Naive thymus-derived CD4-positive, alpha-beta T cell (primary cell): ENCODE measurements around the gene OTULIN. TPM values are rescaled to one million over a fixed set of nuclear protein-coding genes. Genes with fewer than 3 reads are reported as not detected.

ENCODE experiments used
- ATAC-seq: fragments of 150-1000 bp; cut with Tn5 transposase; 2 replicates; pipeline ENCODE4 v1.10.0; 2021; ENCODE audit warnings: mild to moderate bottlenecking, moderate library complexity
- CTCF ChIA-PET: fragments of 350-600 bp; sonication (Branson Sonifier 250); formaldehyde crosslinking; loops from one replicate; lab custom pipeline; 2021; ENCODE audit warnings: antibody characterized with exemption; lab: Charles Lee
- POLR2A ChIA-PET: fragments of 350-600 bp; sonication (Branson Sonifier 250); formaldehyde crosslinking; loops from one replicate; lab custom pipeline; 2021; ENCODE audit warnings: antibody characterized with exemption, inconsistent platforms; lab: Charles Lee
- DNase-seq, 9 donors: peaks; one replicate each; pipeline versions ENCODE4 v3.0.0 to v3.0.0-alpha.2; 2020 to 2022; ENCODE audit warnings: mixed read lengths in 1 of 9
- H3K27ac ChIP-seq: one replicate; pipeline ENCODE4 v1.7.0; 2013; ENCODE audit warnings: mild to moderate bottlenecking, low read depth, low read length, moderate library complexity
- H3K27me3 ChIP-seq, 2 donors: one replicate each; pipeline ENCODE4 v1.7.0; 2013; ENCODE audit warnings: low read length in 2 of 2, mild to moderate bottlenecking in 2 of 2, moderate library complexity in 2 of 2; ENCODE audit not compliant: control insufficient read depth in 2 of 2, insufficient read depth in 2 of 2
- H3K36me3 ChIP-seq, 3 experiments: 1 replicate in 2 of 3; 2 replicates in 1 of 3; pipeline ENCODE4 v1.7.0; 2013; ENCODE audit warnings: low read length in 3 of 3, mild to moderate bottlenecking in 3 of 3, moderate library complexity in 1 of 3; ENCODE audit not compliant: insufficient read depth in 3 of 3, control insufficient read depth in 2 of 3
- H3K4me1 ChIP-seq, 2 donors: one replicate each; pipeline ENCODE4 v1.7.0; 2013; ENCODE audit warnings: low read length in 2 of 2, mild to moderate bottlenecking in 2 of 2, moderate library complexity in 1 of 2; ENCODE audit not compliant: control insufficient read depth in 2 of 2, insufficient read depth in 2 of 2
- H3K4me3 ChIP-seq: 2 replicates; pipeline ENCODE4 v1.7.0; 2013; ENCODE audit warnings: mild to moderate bottlenecking, low read length
- H3K9me3 ChIP-seq, 3 experiments: 1 replicate in 2 of 3; 2 replicates in 1 of 3; pipeline ENCODE4 v1.7.0; 2013; ENCODE audit warnings: low read length in 3 of 3; ENCODE audit not compliant: control insufficient read depth in 2 of 3
- H3K27ac Mint-ChIP-seq, 9 donors: one replicate each; pipeline ENCODE4 v1.8.0; 2020 to 2022; ENCODE audit warnings: mixed read lengths in 9 of 9, mild to moderate bottlenecking in 8 of 9, moderate library complexity in 5 of 9, inconsistent platforms in 2 of 9
- H3K27me3 Mint-ChIP-seq, 5 donors: one replicate each; pipeline ENCODE4 v1.8.0; 2021 to 2022; ENCODE audit warnings: mixed read lengths in 5 of 5, mild to moderate bottlenecking in 1 of 5
- H3K36me3 Mint-ChIP-seq, 5 donors: one replicate each; pipeline ENCODE4 v1.8.0; 2020 to 2022; ENCODE audit warnings: mixed read lengths in 5 of 5, mild to moderate bottlenecking in 3 of 5, inconsistent platforms in 1 of 5
- H3K4me1 Mint-ChIP-seq, 7 donors: one replicate each; pipeline ENCODE4 v1.8.0; 2020 to 2022; ENCODE audit warnings: mixed read lengths in 7 of 7, mild to moderate bottlenecking in 3 of 7, inconsistent platforms in 1 of 7
- H3K4me3 Mint-ChIP-seq, 10 donors: one replicate each; pipeline ENCODE4 v1.8.0; 2020 to 2022; ENCODE audit warnings: mild to moderate bottlenecking in 10 of 10, mixed read lengths in 10 of 10, moderate library complexity in 6 of 10, inconsistent platforms in 2 of 10
- H3K9me3 Mint-ChIP-seq, 11 donors: one replicate each; pipeline ENCODE4 v1.8.0; 2020 to 2022; ENCODE audit warnings: mixed read lengths in 11 of 11, mild to moderate bottlenecking in 4 of 11, inconsistent platforms in 1 of 11, moderate library complexity in 1 of 11
- intact Hi-C, 2 donors: fragments of 100-400 bp; cut with micrococcal nuclease; formaldehyde crosslinking; loops; one replicate each; pipeline ENCODE4 v1.15.1; 2023
- polyA plus RNA-seq, 2 donors: library from polyadenylated mRNA; unstranded; fragments of 300-500 nt; fragmentation: Illumina TruSeq; gene quantifications; one replicate each; pipeline ENCODE4 v1.2.3, GENCODE V29; 2021
- total RNA-seq, 6 experiments: library from RNA in 5 of 6; stranded (reverse) in 5 of 6; gene quantifications; 1 replicate in 5 of 6; 2 replicates in 1 of 6; pipeline ENCODE4 v1.2.3 and lab custom pipeline; 2021 to 2026

The OTULIN gene
- total and polyA plus RNA-seq, 7 experiments from 2014 or later: 12.1 to 66.9 (median 57.1) TPM

- POLR2A ChIA-PET: interaction anchor here (0.5 kb wide), 1 partner anchor 53 kb away, joined by 3 read pairs; no protein-coding TSS in a partner anchor
- DNase-seq (no peak), ATAC-seq (no peak)
- Mint-ChIP-seq H3K36me3 (peaks cover 25 to 76% (median 43%) of the 10 kb centered on the region in 5 donors), H3K4me3 (no peak overlapping the region), H3K9me3 (peaks cover 0 to 4% (median 0%) of the 10 kb centered on the region in 11 donors), H3K27me3 (no peaks in the 10 kb centered on the region), H3K27ac (peak overlapping the region; percentile 45 to 100 (median 90)), H3K4me1 (peaks cover 22 to 52% (median 38%) of the 10 kb centered on the region in 7 donors)
- H3K27ac ChIP-seq: no peak overlapping the region
- H3K36me3 ChIP-seq: peaks cover 0 to 66% (median 18%) of the 10 kb centered on the region in 3 experiments
- H3K4me1 ChIP-seq: peaks cover 16 to 24% of the 10 kb centered on the region in 2 donors
- no peaks in the 10 kb centered on the region for H3K9me3 ChIP-seq
- no peak overlapping the region for H3K4me3 ChIP-seq
- no peaks in the 10 kb centered on the region for H3K27me3 ChIP-seq
- CTCF ChIA-PET: interaction anchor here (0.7 kb wide), 1 partner anchor 15 kb away, joined by 5 read pairs; no protein-coding TSS in a partner anchor
- intact Hi-C loops: no loop called here
These were observed 47.6 kb downstream of the OTULIN start for GRCh38 chr5:14712131-14712530.

- Histone ChIP-seq H3K36me3 (peaks cover 0 to 70% (median 20%) of the 10 kb centered on the region in 3 experiments), H3K27ac (no peak overlapping the region), H3K27me3 (no peaks in the 10 kb centered on the region), H3K4me3 (no peak overlapping the region), H3K4me1 (peaks cover 10 to 19% of the 10 kb centered on the region in 2 donors), H3K9me3 (no peaks in the 10 kb centered on the region)
- Mint-ChIP-seq H3K27ac (peak overlapping the region in 6 of 9 donors; percentile 86 to 100 (median 98)), H3K4me3 (no peak overlapping the region), H3K27me3 (no peaks in the 10 kb centered on the region), H3K4me1 (peaks cover 21 to 49% (median 39%) of the 10 kb centered on the region in 7 donors), H3K9me3 (peaks cover 0 to 4% (median 0%) of the 10 kb centered on the region in 11 donors), H3K36me3 (peaks cover 25 to 79% (median 45%) of the 10 kb centered on the region in 5 donors)
- intact Hi-C loops: no loop called here
- POLR2A ChIA-PET: interaction anchor here (1.2 kb wide), 1 partner anchor 14 kb away, joined by 3 read pairs; no protein-coding TSS in a partner anchor
- CTCF ChIA-PET: no interaction called here
- ATAC-seq (no peak), DNase-seq (no peak)
These were observed 48.1 kb downstream of the OTULIN start for GRCh38 chr5:14712666-14713065.

- Mint-ChIP-seq H3K27ac (peak overlapping the region; percentile 61 to 83 (median 73)), H3K36me3 (peaks cover 25 to 79% (median 37%) of the 10 kb centered on the region in 5 donors), H3K9me3 (peaks cover 0 to 4% (median 0%) of the 10 kb centered on the region in 11 donors), H3K4me1 (peaks cover 13 to 44% (median 31%) of the 10 kb centered on the region in 7 donors), H3K27me3 (no peaks in the 10 kb centered on the region), H3K4me3 (no peak overlapping the region)
- Histone ChIP-seq H3K9me3 (no peaks in the 10 kb centered on the region), H3K36me3 (peaks cover 0 to 70% (median 20%) of the 10 kb centered on the region in 3 experiments), H3K27ac (peak overlapping the region; percentile 27), H3K4me3 (no peak overlapping the region), H3K27me3 (no peaks in the 10 kb centered on the region), H3K4me1 (peaks cover under 1 to 8% of the 10 kb centered on the region in 2 donors)
- POLR2A ChIA-PET: interaction anchor here (0.5 to 1.4 kb wide), 3 partner anchors 8 to 53 kb away, joined by 3 to 4 read pairs (median 3); no protein-coding TSS in a partner anchor
- DNase-seq: no peak
- no peak for ATAC-seq
- CTCF ChIA-PET: interaction anchor here (0.6 to 0.9 kb wide), 2 partner anchors 11 to 28 kb away, joined by 3 read pairs; no protein-coding TSS in a partner anchor
- intact Hi-C loops: no loop called here
These were observed 49.2 kb downstream of the OTULIN start for GRCh38 chr5:14713476-14714390.

GRCh38 chr5:14714706-14715105 lies 50.2 kb downstream of the OTULIN start:
- Histone ChIP-seq H3K36me3 (peaks cover 0 to 70% (median 20%) of the 10 kb centered on the region in 3 experiments), H3K4me3 (no peak overlapping the region), H3K4me1 (no peaks in the 10 kb centered on the region), H3K27ac (no peak overlapping the region), H3K9me3 (no peaks in the 10 kb centered on the region), H3K27me3 (no peaks in the 10 kb centered on the region)
- peak overlapping the region in 7 of 9 donors; percentile 61 to 81 (median 75) for H3K27ac Mint-ChIP-seq
- H3K9me3 Mint-ChIP-seq: peaks cover 0 to 2% (median 0%) of the 10 kb centered on the region in 11 donors
- no peaks in the 10 kb centered on the region for H3K27me3 Mint-ChIP-seq
- DNase-seq (no peak), ATAC-seq (no peak)
- H3K4me1 Mint-ChIP-seq: peaks cover 11 to 45% (median 35%) of the 10 kb centered on the region in 7 donors
- H3K36me3 Mint-ChIP-seq: peaks cover 20 to 76% (median 36%) of the 10 kb centered on the region in 5 donors
- POLR2A ChIA-PET: interaction anchor here (1.4 kb wide), 1 partner anchor 9 kb away, joined by 4 read pairs; no protein-coding TSS in a partner anchor
- CTCF ChIA-PET: no interaction called here
- no peak overlapping the region for H3K4me3 Mint-ChIP-seq
- intact Hi-C loops: no loop called here

- ATAC-seq: no peak
- Mint-ChIP-seq H3K4me1 (peaks cover 14 to 45% (median 34%) of the 10 kb centered on the region in 7 donors), H3K27me3 (no peaks in the 10 kb centered on the region), H3K36me3 (peaks cover 18 to 70% (median 35%) of the 10 kb centered on the region in 5 donors), H3K9me3 (no peaks in the 10 kb centered on the region), H3K27ac (peak overlapping the region in 8 of 9 donors; percentile 24 to 81 (median 67)), H3K4me3 (no peak overlapping the region)
- DNase-seq: no peak
- Histone ChIP-seq H3K27me3 (no peaks in the 10 kb centered on the region), H3K36me3 (peaks cover 0 to 64% (median 17%) of the 10 kb centered on the region in 3 experiments), H3K27ac (peak overlapping the region; percentile 7), H3K4me1 (peaks cover 0 to 6% of the 10 kb centered on the region in 2 donors), H3K9me3 (no peaks in the 10 kb centered on the region), H3K4me3 (no peak overlapping the region)
- intact Hi-C loops: no loop called here
- ChIA-PET POLR2A (interaction anchor here (1.4 kb wide), 1 partner anchor 10 kb away, joined by 4 read pairs; no protein-coding TSS in a partner anchor), CTCF (interaction anchor here (0.5 kb wide), 1 partner anchor 14 kb away, joined by 8 read pairs; no protein-coding TSS in a partner anchor)
These were observed 51.0 kb downstream of the OTULIN start for GRCh38 chr5:14715481-14715880.
